ENCODE measurements around the gene CHAF1A.

The CHAF1A gene

DNA sequence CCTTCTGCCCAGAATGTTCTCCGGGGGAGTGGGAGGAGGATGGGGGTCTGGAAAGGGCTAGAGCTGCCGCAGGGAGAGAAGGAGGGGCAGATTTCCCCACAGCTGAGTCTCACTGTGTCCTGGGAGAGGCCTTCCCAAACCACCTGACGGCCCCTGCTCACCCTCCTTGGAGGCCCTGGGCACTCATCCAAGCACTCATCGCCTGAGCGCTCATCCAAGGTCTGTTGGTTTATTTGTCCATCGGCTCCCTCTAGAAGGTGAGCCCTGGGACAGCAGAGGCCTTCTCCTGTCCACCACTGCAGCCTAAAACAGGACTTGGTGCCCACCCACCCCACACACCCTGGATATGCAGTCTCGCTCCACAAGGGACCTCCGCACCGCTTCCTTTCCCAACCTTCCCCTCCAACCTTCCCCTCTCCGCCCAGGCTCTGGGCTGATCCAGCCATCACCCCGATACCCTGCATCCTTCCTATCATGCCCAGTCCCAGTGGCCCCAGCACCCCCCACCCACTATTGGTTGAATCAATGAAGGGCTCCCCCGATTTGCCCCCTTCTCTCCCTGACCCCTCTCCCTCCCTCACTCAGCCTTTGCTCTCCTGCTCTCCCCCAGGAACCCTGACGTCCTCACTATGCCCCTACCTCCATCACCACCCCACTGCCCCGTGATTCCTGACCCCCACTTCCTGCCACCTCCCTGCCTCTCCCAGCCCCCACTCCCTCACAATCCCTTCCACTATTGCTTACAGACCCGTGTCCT lies 53.5 kb downstream of the CHAF1A start:
- H3K4me3 ChIP-seq (ENCODE audit: low read depth, low read length) = peak overlapping the region; percentile 91
- TF ChIP-seq, protein P1, sequence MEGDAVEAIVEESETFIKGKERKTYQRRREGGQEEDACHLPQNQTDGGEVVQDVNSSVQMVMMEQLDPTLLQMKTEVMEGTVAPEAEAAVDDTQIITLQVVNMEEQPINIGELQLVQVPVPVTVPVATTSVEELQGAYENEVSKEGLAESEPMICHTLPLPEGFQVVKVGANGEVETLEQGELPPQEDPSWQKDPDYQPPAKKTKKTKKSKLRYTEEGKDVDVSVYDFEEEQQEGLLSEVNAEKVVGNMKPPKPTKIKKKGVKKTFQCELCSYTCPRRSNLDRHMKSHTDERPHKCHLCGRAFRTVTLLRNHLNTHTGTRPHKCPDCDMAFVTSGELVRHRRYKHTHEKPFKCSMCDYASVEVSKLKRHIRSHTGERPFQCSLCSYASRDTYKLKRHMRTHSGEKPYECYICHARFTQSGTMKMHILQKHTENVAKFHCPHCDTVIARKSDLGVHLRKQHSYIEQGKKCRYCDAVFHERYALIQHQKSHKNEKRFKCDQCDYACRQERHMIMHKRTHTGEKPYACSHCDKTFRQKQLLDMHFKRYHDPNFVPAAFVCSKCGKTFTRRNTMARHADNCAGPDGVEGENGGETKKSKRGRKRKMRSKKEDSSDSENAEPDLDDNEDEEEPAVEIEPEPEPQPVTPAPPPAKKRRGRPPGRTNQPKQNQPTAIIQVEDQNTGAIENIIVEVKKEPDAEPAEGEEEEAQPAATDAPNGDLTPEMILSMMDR (IDR thresholded peaks at IDR 0.05; ENCODE audit: low read depth, low read length) = no peak

DNA sequence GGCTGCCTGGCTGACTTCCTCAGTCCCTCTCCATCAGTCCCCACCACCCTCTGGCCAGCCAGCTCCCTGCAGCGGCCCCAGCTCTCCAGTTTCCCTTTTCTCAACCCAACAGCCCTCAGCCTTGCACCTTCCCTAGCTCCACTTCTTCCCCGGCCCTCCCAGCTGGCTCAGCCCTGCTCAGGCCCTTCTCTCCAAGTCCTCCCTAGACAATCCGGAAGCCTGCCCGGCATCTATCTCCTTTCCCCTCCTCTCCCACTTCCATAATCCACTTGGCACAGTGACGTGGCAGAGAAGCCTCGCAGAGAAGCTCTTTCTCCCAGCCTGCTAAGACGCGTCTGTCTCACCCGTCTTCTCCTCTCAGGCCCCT lies 54.0 kb downstream of the CHAF1A start:
- H3K4me3 ChIP-seq (ENCODE audit: low read depth, low read length) = peak overlapping the region; percentile 91
- TF ChIP-seq, protein P1 (IDR thresholded peaks at IDR 0.05; ENCODE audit: low read depth, low read length) = no peak

DNA sequence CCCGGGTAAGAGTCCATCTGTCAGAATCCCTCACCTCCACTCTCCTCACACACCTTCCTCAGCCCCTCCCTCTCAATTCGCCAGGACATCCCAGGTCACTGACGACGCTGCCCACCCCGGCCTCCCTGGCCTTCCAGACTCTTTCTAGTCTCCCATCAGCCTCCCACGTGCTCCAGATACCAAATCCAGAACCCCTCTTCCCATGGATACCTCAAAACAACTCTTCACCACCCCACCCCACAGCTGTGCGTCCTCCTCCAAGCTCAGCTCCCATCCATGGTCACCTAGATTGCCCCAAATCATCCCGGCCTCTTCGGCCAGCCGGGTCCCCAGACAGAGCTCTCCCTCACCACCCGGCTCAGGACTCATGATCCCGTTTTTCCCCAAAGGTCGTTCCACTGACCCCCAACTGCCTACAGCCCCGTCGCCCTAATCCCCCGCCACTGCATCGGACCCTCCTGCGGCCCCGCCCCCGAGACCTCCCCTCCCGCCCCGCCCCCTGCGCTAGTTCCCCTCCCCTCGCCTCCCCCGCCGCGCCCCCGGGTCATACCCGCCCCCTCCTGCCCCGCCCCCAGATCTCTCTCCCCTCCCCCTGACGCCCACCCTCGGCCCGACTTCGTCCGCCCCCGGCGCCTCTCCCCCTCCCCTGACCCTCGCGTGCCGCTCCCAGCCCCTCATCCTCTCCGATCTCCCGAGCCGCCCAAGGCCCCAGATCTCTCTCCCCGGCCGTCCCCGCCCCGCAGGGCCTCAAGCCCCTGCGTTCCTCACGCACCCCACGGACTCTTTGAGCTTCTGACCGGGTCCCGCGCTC lies 54.6 kb downstream of the CHAF1A start:
- peak overlapping the region; percentile 91 for H3K4me3 ChIP-seq (ENCODE audit: low read depth, low read length)
- TF ChIP-seq, protein P1 (IDR thresholded peaks at IDR 0.05; ENCODE audit: low read depth, low read length) = no peak

DNA sequence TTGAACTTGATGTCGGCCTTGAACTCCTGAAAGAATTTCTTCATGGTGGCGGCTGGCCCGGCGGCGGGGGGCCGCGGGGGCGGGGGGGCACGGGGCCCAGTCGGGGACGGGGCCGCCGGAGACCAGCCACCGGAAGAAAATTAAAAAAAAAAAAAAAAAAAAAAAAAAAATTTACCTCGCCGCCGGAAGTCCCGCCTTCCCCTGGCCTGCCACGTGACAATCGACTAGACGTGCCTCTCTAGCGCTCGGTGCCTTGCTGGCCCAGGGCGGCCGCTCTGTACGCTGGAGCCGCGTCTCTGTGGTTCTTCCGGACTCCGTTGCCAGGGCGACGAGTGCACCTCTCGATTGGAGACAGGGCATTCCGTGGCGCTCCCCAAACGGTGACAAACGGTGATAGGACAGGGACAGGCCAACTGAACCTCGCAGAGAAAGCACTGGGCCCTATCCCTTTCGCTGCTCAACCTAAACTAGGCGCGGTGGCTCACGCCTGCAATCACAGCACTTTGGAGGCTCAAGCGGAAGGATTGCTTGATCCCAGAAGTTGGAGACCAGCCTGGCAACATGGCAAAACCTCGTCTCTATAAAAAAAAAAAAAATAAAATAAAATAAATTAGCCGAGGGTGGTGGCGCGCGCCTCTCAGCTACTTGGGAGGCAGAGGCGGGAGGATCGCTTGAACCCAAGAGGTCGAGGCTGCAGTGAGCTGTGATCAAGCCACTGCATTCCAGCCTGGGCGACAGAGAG lies 55.4 kb downstream of the CHAF1A start, which contains the start of gene UBXN6:
UBXN6 (minus strand) TSS at position 141 of the 742 bp plus-strand sequence; CDS start at position 44, 97 bp downstream.
- TF ChIP-seq, protein P1 (IDR thresholded peaks at IDR 0.05; ENCODE audit: low read depth, low read length) = no peak

DNA sequence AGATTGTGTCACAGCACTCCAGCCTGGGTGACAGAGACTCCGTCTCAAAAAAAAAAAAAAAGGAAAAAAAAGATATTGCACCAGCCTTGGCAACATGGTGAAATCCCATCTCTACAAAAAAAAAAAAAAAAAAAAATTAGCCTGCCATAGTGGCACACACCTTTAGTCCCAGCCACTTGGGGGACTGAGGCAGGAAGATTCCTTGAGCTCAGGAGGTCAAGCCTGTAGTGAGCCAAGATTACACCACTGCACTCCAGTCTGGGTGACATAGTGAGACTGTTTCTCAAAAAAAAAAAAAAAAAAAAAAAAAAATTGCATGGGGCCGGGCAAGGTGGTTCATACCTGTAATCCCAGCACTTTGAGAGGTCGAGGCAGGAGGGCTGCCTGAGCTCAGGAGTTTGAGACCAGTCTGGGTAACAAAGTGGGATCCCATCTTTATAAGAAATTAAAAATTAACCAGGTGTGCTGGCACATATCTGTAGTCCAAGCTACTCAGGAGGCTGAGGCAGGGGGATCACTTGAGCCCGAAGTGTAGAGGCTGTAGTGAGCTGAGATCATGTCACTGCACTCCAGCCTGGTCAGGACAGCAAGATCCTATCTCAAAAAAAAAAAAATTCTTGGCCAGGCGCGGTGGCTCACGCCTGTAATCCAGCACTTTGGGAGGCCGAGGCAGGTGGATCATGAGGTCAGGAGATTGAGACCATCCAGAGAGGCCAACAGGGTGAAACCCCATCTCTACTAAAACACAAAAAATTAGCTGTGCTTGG lies 62.6 kb downstream of the CHAF1A start:
- H3K4me3 ChIP-seq (ENCODE audit: low read depth, low read length) = no peak overlapping the region
- TF ChIP-seq, protein P1 (IDR thresholded peaks at IDR 0.05; ENCODE audit: low read depth, low read length) = no peak

More for the DNA sequence above, 55.4 kb downstream of the CHAF1A start, which contains the start of gene UBXN6:
- H3K4me3 ChIP-seq (ENCODE audit: low read depth, low read length) = peak within 1 kb of the TSS; percentile 91

DNA sequence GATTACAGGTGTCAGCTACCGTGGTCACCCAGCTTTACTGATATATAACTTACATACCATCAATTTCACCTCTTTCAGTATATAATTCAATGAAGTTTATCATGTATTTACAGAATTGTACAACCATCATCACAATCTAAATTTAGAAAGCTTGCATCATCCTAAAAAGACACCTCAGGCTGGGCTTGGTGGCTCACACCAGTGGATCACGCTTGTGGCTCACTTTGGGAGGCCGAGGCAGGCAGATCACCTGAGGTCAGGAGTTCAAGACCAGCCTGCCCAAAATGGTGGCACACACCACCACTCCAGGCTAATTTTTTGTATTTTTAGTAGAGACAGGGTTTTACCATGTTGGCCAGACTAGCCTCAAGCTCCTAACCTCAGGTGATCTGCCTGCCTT lies 65.4 kb downstream of the CHAF1A start:
- H3K4me3 ChIP-seq (ENCODE audit: low read depth, low read length) = no peak overlapping the region
- TF ChIP-seq, protein P1 (IDR thresholded peaks at IDR 0.05; ENCODE audit: low read depth, low read length) = no peak

All from WI38 (cell line).